ENCODE results near the gene KLHL2. TPM values are rescaled to one million over a fixed set of nuclear protein-coding genes. Genes with fewer than 3 reads are reported as not detected.

The KLHL2 gene
- total RNA-seq, 4 donors from 2014 or later, result 18.0 to 26.7 (median 23.8) TPM

DNA sequence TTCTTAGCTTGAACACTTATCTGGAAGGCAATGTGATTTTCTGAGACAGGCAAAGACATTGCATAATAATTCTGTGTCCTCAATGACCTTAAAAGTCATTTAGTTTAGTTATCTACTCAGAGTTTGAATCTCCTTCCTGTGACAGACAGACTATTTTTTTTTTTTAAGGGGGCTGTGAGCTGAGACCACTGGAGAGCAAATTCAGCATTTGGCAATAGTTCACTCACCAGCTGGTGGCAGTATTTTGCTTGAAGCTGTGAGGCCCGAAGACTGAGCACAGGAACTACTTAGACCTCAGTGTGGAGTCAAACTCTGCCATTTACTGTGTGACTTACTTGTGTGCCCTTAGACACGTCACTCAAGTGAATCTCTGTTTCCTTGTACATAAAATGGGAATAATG is 148.5 kb downstream of the KLHL2 start:
- Histone ChIP-seq H3K9me3 (no peaks in the 10 kb centered on the region), H3K36me3 (no peaks in the 10 kb centered on the region), H3K27ac (no peak overlapping the region), H3K27me3 (no peaks in the 10 kb centered on the region), H3K4me3 (no peak overlapping the region), H3K4me1 (no peaks in the 10 kb centered on the region)
- TF ChIP-seq, protein P1, sequence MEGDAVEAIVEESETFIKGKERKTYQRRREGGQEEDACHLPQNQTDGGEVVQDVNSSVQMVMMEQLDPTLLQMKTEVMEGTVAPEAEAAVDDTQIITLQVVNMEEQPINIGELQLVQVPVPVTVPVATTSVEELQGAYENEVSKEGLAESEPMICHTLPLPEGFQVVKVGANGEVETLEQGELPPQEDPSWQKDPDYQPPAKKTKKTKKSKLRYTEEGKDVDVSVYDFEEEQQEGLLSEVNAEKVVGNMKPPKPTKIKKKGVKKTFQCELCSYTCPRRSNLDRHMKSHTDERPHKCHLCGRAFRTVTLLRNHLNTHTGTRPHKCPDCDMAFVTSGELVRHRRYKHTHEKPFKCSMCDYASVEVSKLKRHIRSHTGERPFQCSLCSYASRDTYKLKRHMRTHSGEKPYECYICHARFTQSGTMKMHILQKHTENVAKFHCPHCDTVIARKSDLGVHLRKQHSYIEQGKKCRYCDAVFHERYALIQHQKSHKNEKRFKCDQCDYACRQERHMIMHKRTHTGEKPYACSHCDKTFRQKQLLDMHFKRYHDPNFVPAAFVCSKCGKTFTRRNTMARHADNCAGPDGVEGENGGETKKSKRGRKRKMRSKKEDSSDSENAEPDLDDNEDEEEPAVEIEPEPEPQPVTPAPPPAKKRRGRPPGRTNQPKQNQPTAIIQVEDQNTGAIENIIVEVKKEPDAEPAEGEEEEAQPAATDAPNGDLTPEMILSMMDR (IDR thresholded peaks at IDR 0.05), result peak in 3 of 5 experiments; percentile 21 to 25 (median 25)
- no peak for TF ChIP-seq POLR2A (IDR thresholded peaks at IDR 0.05)
- WGBS, 2 donors, result 0 to 17% methylated on average over 2 of the region's 2 CpGs
- DNase-seq (ENCODE audit: low spot score in 2 of 2), result no peak

GRCh38 chr4:165359506-165359905 is 152.1 kb downstream of the KLHL2 start:
- WGBS, 2 donors, result 50 to 56% methylated on average over 2 of the region's 2 CpGs
- no peak overlapping the region for H3K27ac ChIP-seq
- no peak for TF ChIP-seq EP300 (IDR thresholded peaks at IDR 0.05)
- TF ChIP-seq, protein P1 (IDR thresholded peaks at IDR 0.05), result no peak
- no peak for TF ChIP-seq POLR2A (IDR thresholded peaks at IDR 0.05)

GRCh38 chr4:165360041-165360695 is 152.8 kb downstream of the KLHL2 start:
- Histone ChIP-seq H3K36me3 (no peaks in the 10 kb centered on the region), H3K4me3 (no peak overlapping the region), H3K27me3 (no peaks in the 10 kb centered on the region), H3K27ac (no peak overlapping the region), H3K9me3 (no peaks in the 10 kb centered on the region), H3K4me1 (no peaks in the 10 kb centered on the region)
- WGBS, 2 donors, result 55 to 65% methylated on average over 6 of the region's 6 CpGs
- no peak for DNase-seq (ENCODE audit: low spot score in 2 of 2)
- TF ChIP-seq POLR2A (IDR thresholded peaks at IDR 0.05), result no peak
- TF ChIP-seq EP300 (IDR thresholded peaks at IDR 0.05), result no peak
- TF ChIP-seq, protein P1 (IDR thresholded peaks at IDR 0.05), result no peak

More at GRCh38 chr4:165359506-165359905, 152.1 kb downstream of the KLHL2 start:
- H3K27me3 ChIP-seq, result no peaks in the 10 kb centered on the region
- DNase-seq (ENCODE audit: low spot score in 2 of 2), result no peak
- H3K4me1 ChIP-seq, result no peaks in the 10 kb centered on the region
- no peak overlapping the region for H3K4me3 ChIP-seq
- no peaks in the 10 kb centered on the region for H3K9me3 ChIP-seq
- no peaks in the 10 kb centered on the region for H3K36me3 ChIP-seq

- H3K4me1 ChIP-seq, result no peaks in the 10 kb centered on the region
- TF ChIP-seq POLR2A (IDR thresholded peaks at IDR 0.05) (no peak), EP300 (IDR thresholded peaks at IDR 0.05) (no peak)
- TF ChIP-seq, protein P1 (IDR thresholded peaks at IDR 0.05), result no peak
- no peak overlapping the region for H3K27ac ChIP-seq
- no peak overlapping the region for H3K4me3 ChIP-seq
- DNase-seq (ENCODE audit: low spot score in 2 of 2), result no peak
- H3K36me3 ChIP-seq, result no peaks in the 10 kb centered on the region
- WGBS, 2 donors, result 82 to 84% methylated on average over 7 of the region's 7 CpGs
- no peaks in the 10 kb centered on the region for H3K27me3 ChIP-seq
- H3K9me3 ChIP-seq, result no peaks in the 10 kb centered on the region
Observed at GRCh38 chr4:165360985-165361670, 153.8 kb downstream of the KLHL2 start.

GRCh38 chr4:165361810-165362209 is 154.4 kb downstream of the KLHL2 start:
- Histone ChIP-seq H3K4me1 (no peaks in the 10 kb centered on the region), H3K36me3 (no peaks in the 10 kb centered on the region), H3K27ac (no peak overlapping the region), H3K9me3 (no peaks in the 10 kb centered on the region), H3K27me3 (no peaks in the 10 kb centered on the region), H3K4me3 (no peak overlapping the region)
- no peak for TF ChIP-seq POLR2A (IDR thresholded peaks at IDR 0.05)
- TF ChIP-seq, protein P1 (IDR thresholded peaks at IDR 0.05), result no peak
- no peak for TF ChIP-seq EP300 (IDR thresholded peaks at IDR 0.05)
- WGBS, 2 donors, result 73 to 78% methylated on average over 2 of the region's 2 CpGs
- DNase-seq (ENCODE audit: low spot score in 2 of 2), result no peak

All from tibial nerve (tissue), 4 donors.